HG03571 (cell line): ENCODE measurements around the gene SYCP1.
"Not testable (repeated sequence)": the region's sequence is repeated elsewhere in the genome, so short reads cannot be mapped to it uniquely, and the experiment has no call there.

Experiments
- ATAC-seq: cut with Tn5 transposase; IDR thresholded peaks from one replicate; pipeline ENCODE4 v1.9.1; 2021; ENCODE audit not compliant: unreplicated experiment

The SYCP1 gene

GRCh38 chr1:114976891-114977290 is 122.2 kb downstream of the SYCP1 start:
- ATAC-seq: no peak

- ATAC-seq: no peak
Observed at GRCh38 chr1:114979278-114979891, 124.7 kb downstream of the SYCP1 start.

- no peak for ATAC-seq
Observed at GRCh38 chr1:114982251-114982650, 127.6 kb downstream of the SYCP1 start.

GRCh38 chr1:114986286-114986685 is 131.6 kb downstream of the SYCP1 start:
- ATAC-seq: no peak

- no peak for ATAC-seq
Observed at GRCh38 chr1:114988095-114988494, 133.4 kb downstream of the SYCP1 start.

DNA sequence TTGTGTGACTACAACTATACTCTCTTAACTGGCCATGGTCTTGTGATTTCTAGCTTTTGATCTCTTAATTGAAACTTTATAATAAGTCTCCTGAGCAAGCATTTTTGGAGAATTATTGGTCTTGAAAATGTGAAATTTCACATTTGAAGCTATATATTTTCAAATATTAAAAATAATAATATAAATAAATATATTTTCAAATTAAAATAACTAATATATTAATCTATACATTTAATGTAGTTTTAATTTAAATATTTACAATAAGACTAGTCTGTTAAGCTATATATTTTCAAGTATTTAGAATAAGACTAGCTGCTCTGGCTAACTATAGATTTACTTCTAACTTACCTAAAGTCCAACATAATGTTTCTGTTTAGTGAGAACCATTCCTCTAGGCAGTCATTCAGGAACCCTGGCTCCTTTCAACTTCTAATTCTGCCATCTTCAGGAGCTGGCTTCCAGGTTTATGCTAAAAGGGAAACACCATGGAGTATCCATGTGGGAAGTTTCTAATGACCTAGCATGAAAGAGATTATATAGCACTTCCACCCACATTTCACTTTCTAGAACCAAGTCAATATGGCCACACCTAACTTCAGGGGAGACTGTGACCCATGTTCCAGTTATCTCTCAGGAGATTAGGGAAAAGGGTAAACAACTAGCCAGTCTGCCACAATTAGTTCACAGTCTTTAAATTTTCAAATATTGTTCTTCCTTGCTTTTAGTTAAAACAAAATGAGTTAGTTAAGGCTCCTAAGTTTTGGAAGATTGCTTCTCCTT is 143.0 kb downstream of the SYCP1 start:
- no peak for ATAC-seq

GRCh38 chr1:115006191-115006590 is 151.5 kb downstream of the SYCP1 start:
- ATAC-seq: no peak

DNA sequence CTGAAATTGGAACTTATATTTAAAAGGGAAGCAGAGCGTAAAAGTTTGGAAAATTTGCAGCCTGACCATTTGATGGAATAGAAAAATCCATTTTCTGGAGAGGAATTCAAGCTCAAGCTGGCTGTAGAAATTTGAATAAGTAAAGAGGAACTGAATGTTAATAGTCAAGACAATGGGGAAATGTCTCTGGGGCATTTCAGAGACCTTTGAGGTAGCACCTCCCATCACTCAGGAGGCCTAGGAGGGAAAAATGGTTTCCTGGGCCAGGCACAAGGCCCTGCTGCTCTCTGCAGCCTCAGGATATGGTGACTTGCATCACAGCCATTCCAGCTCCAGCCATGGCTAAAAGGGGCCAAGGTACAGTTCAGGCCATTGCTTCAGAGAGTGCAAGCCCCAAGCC is 157.3 kb downstream of the SYCP1 start:
- no peak for ATAC-seq

- ATAC-seq: no peak
Observed at GRCh38 chr1:115012434-115012833, 157.8 kb downstream of the SYCP1 start.

DNA sequence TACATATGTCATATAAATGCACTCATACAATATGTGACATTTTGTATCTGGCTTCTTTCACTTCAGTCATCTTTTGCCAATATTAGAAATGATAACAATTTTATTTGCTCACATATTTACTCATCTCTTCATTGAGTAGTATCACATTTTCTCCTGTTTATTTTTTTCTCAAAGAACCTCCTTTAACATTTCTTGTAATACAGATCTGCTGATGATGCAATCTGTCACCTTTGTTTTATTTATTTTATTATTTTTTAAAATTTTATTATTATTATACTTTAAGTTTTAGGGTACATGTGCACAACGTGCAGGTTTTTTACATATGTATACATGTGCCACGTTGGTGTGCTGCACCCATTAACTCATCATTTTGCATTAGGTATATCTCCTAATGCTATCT is 159.1 kb downstream of the SYCP1 start:
- no peak for ATAC-seq

DNA sequence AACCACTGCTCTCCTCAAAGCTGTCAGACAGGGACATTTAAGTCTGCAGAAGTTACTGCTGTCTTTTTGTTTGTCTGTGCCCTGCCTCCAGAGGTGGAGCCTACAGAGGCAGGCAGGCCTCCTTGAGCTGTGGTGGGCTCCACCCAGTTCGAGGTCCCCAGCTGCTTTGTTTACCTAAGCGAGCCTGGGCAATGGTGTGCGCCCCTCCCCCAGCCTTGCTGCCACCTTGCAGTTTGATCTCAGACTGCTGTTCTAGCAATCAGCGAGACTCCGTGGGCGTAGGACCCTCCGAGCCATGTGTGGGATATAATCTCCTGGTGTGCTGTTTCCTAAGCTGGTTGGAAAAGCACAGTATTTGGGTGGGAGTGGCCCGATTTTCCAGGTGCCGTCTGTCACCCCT is 164.9 kb downstream of the SYCP1 start:
- ATAC-seq: not testable (repeated sequence)

GRCh38 chr1:115021145-115021544 is 166.5 kb downstream of the SYCP1 start:
- no peak for ATAC-seq

GRCh38 chr1:115023593-115023992 is 168.9 kb downstream of the SYCP1 start:
- ATAC-seq: no peak

DNA sequence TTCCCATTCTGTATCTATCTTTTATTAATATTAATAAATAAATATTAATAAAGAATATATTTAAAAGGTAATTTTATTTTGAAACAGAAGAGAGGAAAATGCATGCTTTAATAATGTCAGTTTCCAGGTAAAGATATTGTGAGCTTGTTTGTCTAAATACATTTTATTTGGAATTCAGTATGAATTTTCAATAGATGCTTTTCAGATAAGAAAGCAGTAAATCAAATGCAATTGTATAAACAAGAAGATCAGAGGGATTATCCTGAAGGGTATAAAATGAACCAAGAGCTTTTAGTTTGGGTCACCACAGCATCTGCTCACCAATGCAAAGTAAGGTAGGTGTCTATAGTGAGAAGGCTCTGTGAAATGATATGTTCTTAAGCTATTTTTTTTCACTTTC is 174.9 kb downstream of the SYCP1 start, which contains the start of gene TSHB:
Gene TSHB (plus strand): TSS at position 301 of the 400 bp plus-strand sequence. CDS start 3,537 bp downstream, outside the sequence.
- ATAC-seq: no peak

DNA sequence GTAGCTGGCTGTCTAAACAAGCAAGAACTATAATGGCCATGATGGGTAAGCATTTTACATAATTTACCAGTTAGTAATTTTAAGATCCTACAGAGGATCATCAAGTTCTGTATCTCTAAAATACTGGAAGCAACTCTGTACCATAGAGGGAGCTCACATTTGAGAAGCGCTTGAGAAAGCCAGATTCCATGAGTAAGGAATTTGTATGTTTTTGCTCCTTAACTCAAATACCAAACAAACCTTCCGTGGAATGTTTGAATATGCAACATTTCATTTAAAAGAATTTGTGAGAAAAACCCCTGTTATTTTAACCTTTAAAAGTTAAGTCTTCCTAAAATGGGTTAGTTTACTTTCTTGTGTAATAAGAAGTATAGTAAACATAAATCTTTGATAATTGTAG is 176.9 kb downstream of the SYCP1 start:
- ATAC-seq: no peak

DNA sequence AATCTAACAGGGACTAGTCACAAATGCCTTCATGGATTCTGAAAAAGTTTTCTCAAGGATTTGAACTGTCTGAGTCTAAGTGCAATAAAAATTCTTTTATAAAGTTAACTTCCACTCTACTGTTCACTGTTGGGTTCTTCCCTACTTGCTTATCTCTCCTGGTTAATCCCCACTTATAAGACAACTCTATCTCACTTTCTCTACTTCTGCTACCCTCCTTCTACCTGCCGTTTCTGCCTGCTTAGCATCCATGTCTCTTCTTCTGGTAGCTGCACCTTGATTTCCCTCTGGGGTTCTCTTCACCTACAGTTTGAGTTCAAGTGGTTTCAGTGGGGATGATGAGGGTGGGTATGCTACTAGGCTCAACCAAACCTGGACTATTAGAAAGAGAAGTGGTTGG is 181.0 kb downstream of the SYCP1 start:
- ATAC-seq: no peak

- ATAC-seq: no peak
Observed at GRCh38 chr1:115036814-115037507, 182.3 kb downstream of the SYCP1 start.

- no peak for ATAC-seq
Observed at GRCh38 chr1:115040501-115040900, 185.8 kb downstream of the SYCP1 start.

DNA sequence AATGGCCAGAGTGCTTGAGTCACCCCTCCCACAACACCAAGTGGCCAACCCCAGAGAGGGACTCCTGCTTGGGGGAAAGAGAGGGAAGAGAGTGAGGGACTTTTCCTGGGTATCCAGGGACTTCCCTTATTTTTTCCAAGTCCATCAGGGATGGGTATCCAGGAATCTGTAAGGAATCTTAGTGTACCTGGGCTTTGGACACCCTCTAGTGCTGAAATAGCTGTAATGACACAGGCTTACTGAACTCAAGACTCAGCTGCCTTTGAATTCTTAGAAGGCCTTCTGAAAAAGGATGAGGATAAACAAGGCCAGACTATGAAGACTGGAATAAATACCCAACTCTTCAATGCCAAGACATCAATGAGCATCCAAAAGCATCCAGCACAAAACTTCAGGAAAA is 187.0 kb downstream of the SYCP1 start:
- ATAC-seq: no peak
